Measurements from ENCODE around the gene RFX1.

GRCh38 chr19:13963603-13964105 lies 42.5 kb downstream of the RFX1 start:
- no peak for TF ChIP-seq CTCF (IDR thresholded peaks at IDR 0.05)
- no peak for TF ChIP-seq ZFX (IDR thresholded peaks at IDR 0.05; ENCODE audit: borderline replicate concordance)

All from 22Rv1 (cell line).